ENCODE data around the gene HUS1.

The HUS1 gene

DNA sequence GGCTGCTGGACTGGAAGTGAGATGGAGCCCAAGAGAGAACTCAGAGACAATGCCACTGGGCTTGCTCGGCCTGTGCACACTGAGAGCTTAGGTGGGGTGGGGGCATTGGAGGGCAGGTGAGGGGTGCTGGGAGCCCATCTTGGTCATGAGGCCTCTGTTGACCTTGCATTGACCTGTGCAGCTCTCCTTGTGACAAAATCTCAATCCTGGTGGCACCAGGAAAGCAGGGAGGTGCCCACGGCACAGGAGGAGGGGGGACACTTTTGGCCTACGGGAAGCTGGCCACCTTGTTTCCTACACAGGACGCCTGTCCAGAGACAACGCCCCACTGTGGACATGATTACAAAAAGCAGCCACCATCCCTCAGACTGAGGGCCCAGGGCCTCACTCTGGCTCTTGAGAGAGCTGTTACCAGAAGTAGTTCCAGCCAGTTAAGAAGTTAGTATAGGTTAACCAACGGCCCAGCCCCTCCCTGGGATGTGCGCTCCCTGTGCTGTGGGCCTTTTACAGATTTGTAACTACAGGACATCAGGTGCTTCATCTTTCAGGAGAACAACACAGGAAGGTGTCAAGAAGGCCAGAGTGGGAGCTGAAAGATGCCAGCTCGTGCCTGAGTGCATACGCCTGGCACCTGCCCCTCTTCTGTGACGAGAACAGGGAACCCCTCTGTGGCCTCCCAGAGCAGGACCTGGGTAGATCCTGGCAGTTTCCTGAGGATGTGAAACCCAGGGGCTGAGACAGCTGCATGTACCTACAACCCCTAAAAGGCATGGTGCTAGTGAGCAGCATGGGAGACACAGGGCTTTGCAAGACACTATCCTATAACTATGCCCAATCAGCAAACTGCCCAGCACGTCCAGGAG lies 41.5 kb downstream of the HUS1 start:
- Histone ChIP-seq H3K4me3 (IDR thresholded peaks at IDR 0.05; ENCODE audit: insufficient read depth, low read depth, low read length) (no peak overlapping the region), H3K4me1 (ENCODE audit: low read depth, poor library complexity, severe bottlenecking) (no peaks in the 10 kb centered on the region), H3K79me2 (ENCODE audit: insufficient read depth, low read depth) (no peaks in the 10 kb centered on the region), H3K36me3 (ENCODE audit: insufficient read depth) (no peaks in the 10 kb centered on the region), H3K9ac (no peak overlapping the region), H4K20me1 (ENCODE audit: insufficient read depth) (no peaks in the 10 kb centered on the region), H3K27me3 (ENCODE audit: insufficient read depth, low read depth) (no peaks in the 10 kb centered on the region), H2AFZ (ENCODE audit: low read depth) (no peak overlapping the region), H3K4me2 (no peak overlapping the region), H3K27ac (no peak overlapping the region)
- TF ChIP-seq, protein P1, sequence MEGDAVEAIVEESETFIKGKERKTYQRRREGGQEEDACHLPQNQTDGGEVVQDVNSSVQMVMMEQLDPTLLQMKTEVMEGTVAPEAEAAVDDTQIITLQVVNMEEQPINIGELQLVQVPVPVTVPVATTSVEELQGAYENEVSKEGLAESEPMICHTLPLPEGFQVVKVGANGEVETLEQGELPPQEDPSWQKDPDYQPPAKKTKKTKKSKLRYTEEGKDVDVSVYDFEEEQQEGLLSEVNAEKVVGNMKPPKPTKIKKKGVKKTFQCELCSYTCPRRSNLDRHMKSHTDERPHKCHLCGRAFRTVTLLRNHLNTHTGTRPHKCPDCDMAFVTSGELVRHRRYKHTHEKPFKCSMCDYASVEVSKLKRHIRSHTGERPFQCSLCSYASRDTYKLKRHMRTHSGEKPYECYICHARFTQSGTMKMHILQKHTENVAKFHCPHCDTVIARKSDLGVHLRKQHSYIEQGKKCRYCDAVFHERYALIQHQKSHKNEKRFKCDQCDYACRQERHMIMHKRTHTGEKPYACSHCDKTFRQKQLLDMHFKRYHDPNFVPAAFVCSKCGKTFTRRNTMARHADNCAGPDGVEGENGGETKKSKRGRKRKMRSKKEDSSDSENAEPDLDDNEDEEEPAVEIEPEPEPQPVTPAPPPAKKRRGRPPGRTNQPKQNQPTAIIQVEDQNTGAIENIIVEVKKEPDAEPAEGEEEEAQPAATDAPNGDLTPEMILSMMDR (conservative IDR thresholded peaks at IDR 0.05; ENCODE audit: low read depth, low read length): no peak

DNA sequence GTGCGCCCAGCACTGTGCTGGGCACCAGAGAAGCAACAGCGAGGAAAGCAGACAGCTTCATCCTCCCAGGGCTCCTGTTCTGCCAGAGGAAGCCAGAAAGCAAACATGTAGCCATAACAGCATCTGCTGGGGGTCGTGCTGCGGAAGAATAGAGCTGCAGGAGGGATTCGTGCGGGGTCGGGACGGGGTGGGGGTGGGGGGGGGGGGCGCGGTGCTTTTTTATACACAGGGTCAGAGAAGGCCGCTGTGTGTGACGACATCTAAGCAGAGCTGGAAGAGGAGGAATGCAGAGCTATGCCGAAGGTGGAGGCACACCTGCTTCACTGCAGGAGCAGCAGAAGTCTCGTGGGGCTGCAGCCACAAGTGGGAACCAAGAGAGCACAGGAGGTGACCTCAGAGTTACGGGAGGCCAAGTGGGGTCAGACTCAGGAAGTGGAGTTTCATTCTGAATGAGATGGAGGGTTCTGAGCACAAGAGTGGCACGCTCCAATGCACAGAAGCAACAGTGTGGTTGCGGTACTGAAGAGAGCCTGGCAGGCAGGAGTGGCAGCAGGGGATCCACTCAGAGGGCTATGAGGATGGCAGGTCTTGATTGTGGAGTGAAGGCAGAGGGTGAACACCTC lies 42.2 kb downstream of the HUS1 start:
- Histone ChIP-seq H3K4me3 (IDR thresholded peaks at IDR 0.05; ENCODE audit: insufficient read depth, low read depth, low read length) (no peak overlapping the region), H3K27me3 (ENCODE audit: insufficient read depth, low read depth) (no peaks in the 10 kb centered on the region), H4K20me1 (ENCODE audit: insufficient read depth) (no peaks in the 10 kb centered on the region), H3K4me1 (ENCODE audit: low read depth, poor library complexity, severe bottlenecking) (no peaks in the 10 kb centered on the region), H3K36me3 (ENCODE audit: insufficient read depth) (no peaks in the 10 kb centered on the region), H3K9ac (no peak overlapping the region), H3K79me2 (ENCODE audit: insufficient read depth, low read depth) (no peaks in the 10 kb centered on the region), H2AFZ (ENCODE audit: low read depth) (no peak overlapping the region), H3K27ac (no peak overlapping the region), H3K4me2 (no peak overlapping the region)
- TF ChIP-seq, protein P1 (conservative IDR thresholded peaks at IDR 0.05; ENCODE audit: low read depth, low read length): no peak

DNA sequence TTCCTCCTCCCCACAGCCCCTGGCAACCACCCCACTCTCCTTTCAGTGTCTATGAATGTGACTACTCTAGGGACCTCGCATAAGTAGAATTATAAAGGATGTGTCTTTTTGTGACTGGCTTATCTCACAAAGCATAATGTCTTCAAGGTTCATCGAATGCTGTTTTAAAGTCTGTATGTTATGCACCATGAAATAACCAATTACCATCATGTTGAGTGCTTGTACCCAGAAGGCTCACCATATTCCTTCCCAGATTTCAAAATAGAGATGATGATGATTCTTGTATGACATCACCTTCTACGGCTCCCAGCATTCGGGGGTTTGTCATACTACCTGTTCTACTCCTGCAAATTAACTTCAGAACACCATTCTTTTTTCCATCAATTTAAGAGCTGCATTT lies 43.1 kb downstream of the HUS1 start:
- no peaks in the 10 kb centered on the region for H3K4me1 ChIP-seq (ENCODE audit: low read depth, poor library complexity, severe bottlenecking)
- no peaks in the 10 kb centered on the region for H4K20me1 ChIP-seq (ENCODE audit: insufficient read depth)
- H3K4me3 ChIP-seq (IDR thresholded peaks at IDR 0.05; ENCODE audit: insufficient read depth, low read depth, low read length): no peak overlapping the region
- H3K27ac ChIP-seq: no peak overlapping the region
- no peaks in the 10 kb centered on the region for H3K27me3 ChIP-seq (ENCODE audit: insufficient read depth, low read depth)
- TF ChIP-seq, protein P1 (conservative IDR thresholded peaks at IDR 0.05; ENCODE audit: low read depth, low read length): no peak
- H2AFZ ChIP-seq (ENCODE audit: low read depth): no peak overlapping the region
- no peaks in the 10 kb centered on the region for H3K79me2 ChIP-seq (ENCODE audit: insufficient read depth, low read depth)
- H3K4me2 ChIP-seq: no peak overlapping the region
- no peak overlapping the region for H3K9ac ChIP-seq
- H3K36me3 ChIP-seq (ENCODE audit: insufficient read depth): no peaks in the 10 kb centered on the region

DNA sequence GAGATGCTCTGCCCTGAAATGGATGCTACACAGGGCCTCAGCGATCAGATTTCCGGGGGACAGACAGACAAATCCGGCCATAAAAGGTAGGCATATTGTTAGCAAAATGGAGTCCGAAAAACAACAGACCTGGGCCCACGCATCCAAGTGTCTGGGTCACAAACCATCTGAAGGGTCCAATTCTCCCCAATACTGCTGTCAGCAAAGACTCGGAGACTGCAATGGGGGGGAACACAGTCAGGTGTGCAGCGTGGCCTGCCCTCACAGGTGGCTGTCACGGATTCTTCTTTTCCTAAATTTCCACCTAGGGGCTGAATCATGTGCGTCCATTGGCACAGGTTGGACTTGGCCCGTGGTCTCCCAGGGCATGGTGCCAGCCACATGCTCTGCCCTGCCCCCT lies 44.1 kb downstream of the HUS1 start:
- H3K27ac ChIP-seq: no peak overlapping the region
- no peaks in the 10 kb centered on the region for H3K4me1 ChIP-seq (ENCODE audit: low read depth, poor library complexity, severe bottlenecking)
- no peaks in the 10 kb centered on the region for H3K27me3 ChIP-seq (ENCODE audit: insufficient read depth, low read depth)
- H3K4me2 ChIP-seq: no peak overlapping the region
- no peak overlapping the region for H2AFZ ChIP-seq (ENCODE audit: low read depth)
- no peaks in the 10 kb centered on the region for H3K79me2 ChIP-seq (ENCODE audit: insufficient read depth, low read depth)
- no peak overlapping the region for H3K4me3 ChIP-seq (IDR thresholded peaks at IDR 0.05; ENCODE audit: insufficient read depth, low read depth, low read length)
- H4K20me1 ChIP-seq (ENCODE audit: insufficient read depth): no peaks in the 10 kb centered on the region
- H3K9ac ChIP-seq: no peak overlapping the region
- TF ChIP-seq, protein P1 (conservative IDR thresholded peaks at IDR 0.05; ENCODE audit: low read depth, low read length): no peak
- no peaks in the 10 kb centered on the region for H3K36me3 ChIP-seq (ENCODE audit: insufficient read depth)

Measured in KMS-11 (cell line).